ENCODE measurements around the gene TECR.
"Not testable (repeated sequence)": the region's sequence is repeated elsewhere in the genome, so short reads cannot be mapped to it uniquely, and the experiment has no call there.

TECR gene

GRCh38 chr19:14529254-14530004 is at the start of gene TECR:
Gene TECR, plus strand, starts transcription at chr19:14529594. Its CDS starts 103 bp downstream, at chr19:14529697.
- peak; percentile 100 for DNase-seq (ENCODE audit: low read depth)

GRCh38 chr19:14479975-14480699 is 49.3 kb upstream of the TECR start:
- peak; percentile 76 for DNase-seq (ENCODE audit: low read depth)

- no peak for DNase-seq (ENCODE audit: low read depth)
These were observed 48.7 kb upstream of the TECR start for GRCh38 chr19:14480700-14481079.

GRCh38 chr19:14482172-14482941 is 47.0 kb upstream of the TECR start:
- DNase-seq (ENCODE audit: low read depth): no peak

- DNase-seq (ENCODE audit: low read depth): no peak
These were observed 41.8 kb upstream of the TECR start for GRCh38 chr19:14487370-14488125.

- DNase-seq (ENCODE audit: low read depth): no peak
These were observed 36.5 kb upstream of the TECR start for GRCh38 chr19:14492756-14493337.

GRCh38 chr19:14494411-14494810 is 35.0 kb upstream of the TECR start:
- no peak for DNase-seq (ENCODE audit: low read depth)

GRCh38 chr19:14494910-14495671 is 34.3 kb upstream of the TECR start:
- DNase-seq (ENCODE audit: low read depth): no peak

GRCh38 chr19:14495672-14496028 is 33.7 kb upstream of the TECR start:
- DNase-seq (ENCODE audit: low read depth): no peak

GRCh38 chr19:14496029-14496833 is 33.2 kb upstream of the TECR start, which contains the start of gene GIPC1:
Gene GIPC1, minus strand, starts transcription at chr19:14496127. Its CDS starts 13,151 bp downstream, at chr19:14482976.
- DNase-seq (ENCODE audit: low read depth): peak; percentile 94

- DNase-seq (ENCODE audit: low read depth): no peak
These were observed 32.6 kb upstream of the TECR start for GRCh38 chr19:14496834-14497227.

- no peak for DNase-seq (ENCODE audit: low read depth)
These were observed 32.0 kb upstream of the TECR start for GRCh38 chr19:14497228-14497921.

GRCh38 chr19:14502334-14503092 is 26.9 kb upstream of the TECR start:
- no peak for DNase-seq (ENCODE audit: low read depth)

GRCh38 chr19:14503285-14503684 is 26.1 kb upstream of the TECR start:
- no peak for DNase-seq (ENCODE audit: low read depth)

GRCh38 chr19:14504575-14504974 is 24.8 kb upstream of the TECR start:
- DNase-seq (ENCODE audit: low read depth): not testable (repeated sequence)

- no peak for DNase-seq (ENCODE audit: low read depth)
These were observed 23.7 kb upstream of the TECR start for GRCh38 chr19:14505488-14506239.

- DNase-seq (ENCODE audit: low read depth): no peak
These were observed 21.5 kb upstream of the TECR start for GRCh38 chr19:14507704-14508542.

All from CMK (cell line).